Urinary bladder (tissue), 4 donors: Measurements from ENCODE around the gene SDK2. TPM values are rescaled to one million over a fixed set of nuclear protein-coding genes. Genes with fewer than 3 reads are reported as not detected.

Experiments
- DNase-seq: peaks from one replicate; pipeline ENCODE4 v3.0.0-alpha.2; 2015; ENCODE audit errors: extremely low spot score
- H3K27ac ChIP-seq: one replicate; pipeline ENCODE4 v1.5.1; 2013; ENCODE audit warnings: low read depth, mild to moderate bottlenecking, moderate library complexity
- H3K36me3 ChIP-seq: one replicate; pipeline ENCODE4 v1.6.1; 2013; ENCODE audit warnings: mild to moderate bottlenecking, moderate library complexity; ENCODE audit not compliant: insufficient read depth
- H3K4me1 ChIP-seq: one replicate; pipeline ENCODE4 v1.6.1; 2013; ENCODE audit warnings: mild to moderate bottlenecking, moderate library complexity; ENCODE audit not compliant: insufficient read depth
- H3K4me3 ChIP-seq: one replicate; pipeline ENCODE4 v1.5.1; 2013; ENCODE audit warnings: low read depth, low read length
- WGBS: extraction: QIAGEN DNeasy Blood & Tissue Kit; methylation state at CpG from one replicate; pipeline ENCODE4 v1.1.7; 2013; 5-methylcytosine and 5-hydroxymethylcytosine counted together
- polyA plus RNA-seq: library from polyadenylated mRNA; stranded (reverse); fragments of 200-250 nt; gene quantifications from one replicate; pipeline ENCODE4 v1.2.3, GENCODE V29; 2013
- total RNA-seq: library from RNA; depleted of rRNA; stranded (reverse); fragments of >200 nt; gene quantifications from one replicate; pipeline ENCODE4 v1.2.3, GENCODE V29; 2014
- donor health status: healthy with polysubstance abuse.
- donor health status: healthy.

Gene SDK2
- total and polyA plus RNA-seq, 2 donors = 0.61 to 5.0 TPM

DNA sequence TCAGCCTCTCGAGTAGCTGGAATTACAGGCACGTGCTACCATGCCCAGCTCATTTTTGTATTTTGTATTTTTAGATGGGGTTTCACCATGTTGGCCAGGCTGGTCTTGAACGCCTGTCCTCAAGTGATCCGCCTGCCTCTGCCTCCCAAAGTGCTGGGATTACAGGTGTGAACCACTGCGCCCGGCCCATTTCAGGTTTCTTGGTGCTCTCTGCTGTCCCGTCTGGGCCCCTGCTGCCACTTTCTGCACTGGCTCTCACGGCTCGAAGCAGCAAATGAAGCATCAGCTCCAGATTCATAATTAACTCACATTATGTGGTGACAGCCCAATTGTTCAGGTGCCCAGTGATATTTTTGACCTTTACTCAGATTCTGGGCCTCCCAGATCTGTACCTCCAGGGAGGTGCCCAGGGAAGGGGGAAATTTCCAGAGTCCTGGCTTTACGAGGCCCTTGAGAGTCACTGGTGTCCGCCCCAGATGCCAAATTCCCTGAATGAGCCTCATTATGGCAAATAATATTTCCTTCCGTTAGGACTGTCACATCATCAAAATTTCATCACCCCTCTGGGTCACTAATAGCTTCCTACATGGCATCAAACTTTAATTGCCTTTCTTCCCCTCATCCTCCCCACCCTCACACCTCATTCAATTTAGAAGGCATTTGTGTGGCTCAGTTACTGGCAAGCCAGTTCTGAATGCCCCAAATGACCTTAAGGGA is 9.0 kb downstream of the SDK2 start:
- DNase-seq = no peak
- 93% methylated on average over 12 of the region's 12 CpGs for WGBS

GRCh38 chr17:73634629-73635028 is 9.6 kb downstream of the SDK2 start:
- Histone ChIP-seq H3K36me3 (no peaks in the 10 kb centered on the region), H3K4me3 (no peak overlapping the region), H3K4me1 (no peaks in the 10 kb centered on the region), H3K27ac (no peak overlapping the region)
- 81% methylated on average over 5 of the region's 5 CpGs for WGBS
- DNase-seq = no peak

More for the DNA sequence above, 9.0 kb downstream of the SDK2 start:
- no peak overlapping the region for H3K27ac ChIP-seq
- no peaks in the 10 kb centered on the region for H3K36me3 ChIP-seq
- H3K4me3 ChIP-seq = no peak overlapping the region
- H3K4me1 ChIP-seq = no peaks in the 10 kb centered on the region

DNA sequence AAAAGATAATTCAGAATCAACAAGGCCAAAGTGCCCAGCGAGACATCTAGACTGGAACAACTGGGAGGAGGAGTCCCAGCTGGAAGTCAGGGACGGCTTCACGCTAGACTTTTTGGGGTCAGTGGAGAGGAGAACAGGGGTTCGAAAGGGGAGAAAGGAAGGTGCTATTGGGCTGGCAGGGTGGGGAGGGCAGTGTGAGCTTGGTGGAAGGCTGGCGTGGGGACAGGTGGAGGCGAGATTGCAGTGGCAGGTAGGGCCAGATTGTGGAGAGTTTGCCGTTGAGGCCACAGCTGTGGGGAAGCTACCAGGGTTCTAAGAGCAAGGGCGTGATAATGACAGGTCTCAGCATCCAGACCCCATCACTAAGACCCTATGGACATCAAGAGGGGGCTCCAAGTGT is 10.5 kb downstream of the SDK2 start:
- Histone ChIP-seq H3K4me1 (no peaks in the 10 kb centered on the region), H3K27ac (no peak overlapping the region), H3K36me3 (no peaks in the 10 kb centered on the region), H3K4me3 (no peak overlapping the region)
- DNase-seq = no peak
- WGBS = 96% methylated on average over 8 of the region's 8 CpGs

GRCh38 chr17:73632513-73632912 is 11.7 kb downstream of the SDK2 start:
- WGBS = 89% methylated on average over 2 of the region's 2 CpGs
- Histone ChIP-seq H3K4me1 (no peaks in the 10 kb centered on the region), H3K36me3 (no peaks in the 10 kb centered on the region), H3K27ac (no peak overlapping the region), H3K4me3 (no peak overlapping the region)
- no peak for DNase-seq

- no peak overlapping the region for H3K27ac ChIP-seq
- 85% methylated on average over 19 of the region's 19 CpGs for WGBS
- DNase-seq = no peak
- no peaks in the 10 kb centered on the region for H3K4me1 ChIP-seq
- H3K4me3 ChIP-seq = no peak overlapping the region
- H3K36me3 ChIP-seq = no peaks in the 10 kb centered on the region
Observed at GRCh38 chr17:73630965-73631595, 13.2 kb downstream of the SDK2 start.

GRCh38 chr17:73630531-73630930 is 13.7 kb downstream of the SDK2 start:
- no peak for DNase-seq
- H3K27ac ChIP-seq = no peak overlapping the region
- no peak overlapping the region for H3K4me3 ChIP-seq
- H3K4me1 ChIP-seq = no peaks in the 10 kb centered on the region
- 90% methylated on average over 6 of the region's 6 CpGs for WGBS
- H3K36me3 ChIP-seq = no peaks in the 10 kb centered on the region

GRCh38 chr17:73628642-73629552 is 15.3 kb downstream of the SDK2 start:
- Histone ChIP-seq H3K4me3 (no peak overlapping the region), H3K4me1 (peaks cover 1% of the 10 kb centered on the region), H3K27ac (no peak overlapping the region), H3K36me3 (no peaks in the 10 kb centered on the region)
- WGBS = 78% methylated on average over 13 of the region's 13 CpGs
- DNase-seq = no peak

- Histone ChIP-seq H3K4me3 (no peak overlapping the region), H3K27ac (no peak overlapping the region), H3K4me1 (peaks cover 2% of the 10 kb centered on the region), H3K36me3 (no peaks in the 10 kb centered on the region)
- DNase-seq = no peak
- 85% methylated on average over 12 of the region's 12 CpGs for WGBS
Observed at GRCh38 chr17:73625991-73626673, 18.1 kb downstream of the SDK2 start.

- no peaks in the 10 kb centered on the region for H3K36me3 ChIP-seq
- DNase-seq = no peak
- peaks cover 2% of the 10 kb centered on the region for H3K4me1 ChIP-seq
- H3K27ac ChIP-seq = no peak overlapping the region
- WGBS = 82% methylated on average over 7 of the region's 7 CpGs
- H3K4me3 ChIP-seq = no peak overlapping the region
Observed at GRCh38 chr17:73625006-73625405, 19.2 kb downstream of the SDK2 start.

- no peak overlapping the region for H3K27ac ChIP-seq
- DNase-seq = no peak
- 88% methylated on average over 7 of the region's 7 CpGs for WGBS
- no peaks in the 10 kb centered on the region for H3K36me3 ChIP-seq
- no peak overlapping the region for H3K4me3 ChIP-seq
- peaks cover 2% of the 10 kb centered on the region for H3K4me1 ChIP-seq
Observed at GRCh38 chr17:73624496-73624988, 19.7 kb downstream of the SDK2 start.

DNA sequence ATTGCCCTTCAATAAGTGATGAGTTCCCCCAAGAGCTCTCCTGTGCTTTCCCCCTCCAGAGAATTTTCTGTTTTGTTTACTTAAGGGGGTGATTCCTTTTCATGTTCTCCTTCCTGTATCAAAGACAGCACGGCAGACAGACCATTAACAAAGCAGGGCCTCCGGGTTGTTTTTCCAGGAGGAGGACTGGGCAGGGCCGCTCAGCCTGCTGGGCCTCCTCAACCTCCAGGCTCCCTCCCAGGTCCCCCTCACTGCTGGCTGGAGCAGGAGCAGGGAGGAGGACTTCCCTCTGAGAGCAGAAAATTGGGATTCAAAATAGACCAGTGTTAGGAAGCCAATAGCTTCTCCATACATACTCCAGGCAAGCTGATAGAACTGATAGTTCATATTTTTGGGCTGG is 20.4 kb downstream of the SDK2 start:
- peaks cover 2% of the 10 kb centered on the region for H3K4me1 ChIP-seq
- no peak overlapping the region for H3K4me3 ChIP-seq
- H3K36me3 ChIP-seq = no peaks in the 10 kb centered on the region
- no peak for DNase-seq
- H3K27ac ChIP-seq = no peak overlapping the region
- WGBS = 37% methylated on average over 3 of the region's 3 CpGs

DNA sequence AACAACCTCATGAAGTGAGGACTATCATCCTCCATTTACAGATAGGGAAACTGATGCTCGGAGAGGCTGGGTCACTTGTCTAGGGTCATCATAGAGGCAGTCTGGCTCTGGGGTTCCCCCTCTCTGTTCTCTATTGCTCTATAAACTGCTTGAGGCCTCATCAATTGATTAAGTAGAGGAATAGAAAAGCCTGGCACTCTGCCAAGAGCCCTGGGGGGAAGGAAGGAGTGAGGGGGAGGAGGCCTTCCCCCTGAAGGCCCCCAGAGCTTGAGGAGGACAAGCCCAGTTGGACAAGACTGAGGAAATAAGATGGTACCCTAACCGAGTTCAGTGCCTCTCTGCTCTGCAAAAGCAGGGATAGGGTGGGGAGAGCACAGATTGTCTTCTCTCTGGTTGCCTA is 21.0 kb downstream of the SDK2 start:
- H3K36me3 ChIP-seq = no peaks in the 10 kb centered on the region
- peaks cover 2% of the 10 kb centered on the region for H3K4me1 ChIP-seq
- 94% methylated on average over 2 of the region's 2 CpGs for WGBS
- no peak for DNase-seq
- H3K4me3 ChIP-seq = no peak overlapping the region
- no peak overlapping the region for H3K27ac ChIP-seq

- H3K27ac ChIP-seq = no peak overlapping the region
- H3K4me3 ChIP-seq = no peak overlapping the region
- DNase-seq = no peak
- H3K36me3 ChIP-seq = no peaks in the 10 kb centered on the region
- peaks cover 2% of the 10 kb centered on the region for H3K4me1 ChIP-seq
- WGBS = 97% methylated on average over 3 of the region's 3 CpGs
Observed at GRCh38 chr17:73622381-73622780, 21.9 kb downstream of the SDK2 start.
